ENCODE results near the gene SCP2. TPM values are rescaled to one million over a fixed set of nuclear protein-coding genes. Genes with fewer than 3 reads are reported as not detected.

The SCP2 gene
- total RNA-seq, 2 experiments from 2014 or later, result 63.9 to 75.5 TPM

DNA sequence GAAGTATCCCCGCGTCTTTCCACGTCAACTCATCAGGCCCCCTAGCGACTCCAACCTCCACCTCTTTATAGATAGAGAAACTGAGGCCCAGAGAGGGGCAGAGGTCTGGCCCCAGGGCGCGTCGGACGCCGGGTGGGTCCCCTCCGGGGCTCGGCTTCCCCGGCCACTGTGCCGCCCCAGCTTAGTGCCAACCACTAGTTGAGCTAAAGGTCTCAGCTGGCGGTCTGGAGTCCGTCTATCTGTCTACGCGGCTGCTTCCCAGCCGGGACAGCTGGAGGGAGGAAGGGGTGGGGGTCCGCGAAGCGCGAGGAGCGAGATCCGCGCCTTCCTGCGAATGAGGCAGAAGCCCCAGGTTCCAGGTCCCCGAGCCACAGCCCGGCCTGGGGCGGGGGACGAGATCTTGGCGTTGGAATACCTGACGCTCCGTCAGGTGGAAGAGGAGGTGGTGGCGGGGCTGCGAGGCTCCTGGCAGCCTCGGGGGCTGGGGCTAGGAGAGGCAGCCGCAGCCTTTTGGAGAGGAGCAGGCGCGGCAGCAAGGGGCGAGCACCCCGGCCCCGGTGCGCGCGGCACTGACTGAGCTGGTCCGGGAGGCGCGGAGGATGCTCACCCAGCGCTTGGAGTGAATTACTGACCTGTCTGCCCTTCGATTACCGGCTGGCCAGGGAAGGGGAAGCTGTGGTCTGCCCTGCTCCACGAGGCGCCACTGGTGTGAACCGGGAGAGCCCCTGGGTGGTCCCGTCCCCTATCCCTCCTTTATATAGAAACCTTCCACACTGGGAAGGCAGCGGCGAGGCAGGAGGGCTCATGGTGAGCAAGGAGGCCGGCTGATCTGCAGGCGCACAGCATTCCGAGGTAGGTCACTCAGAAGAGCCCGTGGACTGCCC lies 135.9 kb downstream of the SCP2 start:
- Histone ChIP-seq H4K20me1 (ENCODE audit: insufficient read depth, low read length) (no peaks in the 10 kb centered on the region), H3K9me2 (ENCODE audit: insufficient read depth, low read length) (no peaks in the 10 kb centered on the region), H3K4me2 (ENCODE audit: low read length) (no peak overlapping the region), H3K27ac (ENCODE audit: low read depth, low read length, poor library complexity, severe bottlenecking) (no peak overlapping the region), H3K4me3 (ENCODE audit: low read depth, low read length, poor library complexity, severe bottlenecking) (no peak overlapping the region), H2AFZ (ENCODE audit: low read length) (no peak overlapping the region), H3K4me1 (ENCODE audit: insufficient read depth, low read length, poor library complexity, severe bottlenecking) (no peaks in the 10 kb centered on the region), H3K9me3 (ENCODE audit: low read length) (no peaks in the 10 kb centered on the region), H3K36me3 (ENCODE audit: insufficient read depth, low read length) (no peaks in the 10 kb centered on the region), H3K79me2 (ENCODE audit: insufficient read depth, low read depth, low read length) (no peaks in the 10 kb centered on the region)
- ChIA-PET CTCF (ENCODE audit: unreplicated experiment) (no interaction called here), POLR2A (no interaction called here)
- TF ChIP-seq EZH2phosphoT487 (IDR thresholded peaks at IDR 0.05; ENCODE audit: borderline replicate concordance, low read depth, low read length), result no peak
- TF ChIP-seq CTCF (conservative IDR thresholded peaks at IDR 0.05; ENCODE audit: low read length), result no peak
- BruUV-seq (replicated peaks), result no TSS peak
- DNase-seq (ENCODE audit: low spot score), result no peak
- intact Hi-C loops (cut with micrococcal nuclease; ENCODE audit: unreplicated experiment), result no loop called here

DNA sequence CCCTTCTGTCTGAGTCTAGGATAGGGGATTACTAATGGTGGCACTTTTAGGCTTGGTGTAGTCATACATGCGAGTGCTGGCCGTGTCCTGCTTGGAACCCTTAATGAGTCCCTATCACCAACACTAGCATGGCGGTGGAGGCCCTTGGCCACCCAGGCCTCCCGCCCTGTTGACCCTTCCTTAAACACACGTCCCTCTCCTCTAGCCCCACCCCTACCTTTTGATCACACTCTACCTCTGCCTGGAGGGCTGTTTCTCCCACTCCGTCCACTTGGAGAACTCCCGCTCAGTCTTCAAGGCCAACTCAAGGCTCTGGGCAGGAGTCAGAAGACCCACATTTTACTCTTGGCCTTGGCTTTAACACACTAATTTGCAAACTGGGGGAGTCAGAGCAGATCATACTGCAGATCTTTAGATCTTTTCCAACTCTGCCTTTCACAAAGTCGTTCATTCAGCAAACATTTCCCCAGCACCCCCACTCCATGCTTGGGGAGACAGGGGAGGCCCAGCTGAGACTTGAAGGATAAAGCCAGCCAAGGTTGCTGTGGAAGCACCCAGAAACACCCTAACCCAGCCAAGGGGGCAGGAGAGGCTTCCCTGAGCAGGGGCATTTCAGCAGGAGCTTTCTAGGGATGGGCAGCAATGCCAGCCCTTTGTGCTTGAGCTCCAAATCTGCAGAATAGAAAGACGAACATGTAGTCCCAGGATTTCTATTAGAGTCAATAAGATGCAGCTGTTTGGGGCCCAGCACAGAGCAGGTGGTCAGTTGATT lies 136.9 kb downstream of the SCP2 start:
- BruUV-seq (replicated peaks), result no TSS peak
- Histone ChIP-seq H3K79me2 (ENCODE audit: insufficient read depth, low read depth, low read length) (no peaks in the 10 kb centered on the region), H3K27ac (ENCODE audit: low read depth, low read length, poor library complexity, severe bottlenecking) (no peak overlapping the region), H3K4me1 (ENCODE audit: insufficient read depth, low read length, poor library complexity, severe bottlenecking) (no peaks in the 10 kb centered on the region), H3K9me3 (ENCODE audit: low read length) (no peaks in the 10 kb centered on the region), H4K20me1 (ENCODE audit: insufficient read depth, low read length) (no peaks in the 10 kb centered on the region), H3K9me2 (ENCODE audit: insufficient read depth, low read length) (no peaks in the 10 kb centered on the region), H3K4me2 (ENCODE audit: low read length) (no peak overlapping the region), H2AFZ (ENCODE audit: low read length) (no peak overlapping the region), H3K36me3 (ENCODE audit: insufficient read depth, low read length) (no peaks in the 10 kb centered on the region), H3K4me3 (ENCODE audit: low read depth, low read length, poor library complexity, severe bottlenecking) (no peak overlapping the region)
- intact Hi-C loops (cut with micrococcal nuclease; ENCODE audit: unreplicated experiment), result no loop called here
- TF ChIP-seq CTCF (conservative IDR thresholded peaks at IDR 0.05; ENCODE audit: low read length) (no peak), EZH2phosphoT487 (IDR thresholded peaks at IDR 0.05; ENCODE audit: borderline replicate concordance, low read depth, low read length) (no peak)
- no peak for DNase-seq (ENCODE audit: low spot score)
- CTCF ChIA-PET (ENCODE audit: unreplicated experiment), result no interaction called here
- POLR2A ChIA-PET, result interaction anchor here (0.8 kb wide), 1 partner anchor 65 kb away, joined by 3 read pairs; no protein-coding TSS in a partner anchor

All from OCI-LY7 (cell line).